SU-DHL-6 (cell line): Measurements from ENCODE around the gene KREMEN1.

Experiments used
- H2AFZ ChIP-seq: fragments of 200-600 bp; sonication (generic); 2 replicates; pipeline ENCODE4 v1.6.1; 2014; ENCODE audit warnings: low read depth, mild to moderate bottlenecking, moderate library complexity, mixed read lengths, antibody characterized with exemption, low read length; ENCODE audit not compliant: severe bottlenecking
- H3F3A ChIP-seq: fragments of 200-600 bp; shearing (Covaris generic); 2 replicates; pipeline ENCODE4 v1.6.0; 2016; ENCODE audit warnings: antibody characterized with exemption, mild to moderate bottlenecking; ENCODE audit not compliant: insufficient read depth
- H3K27ac ChIP-seq: fragments of 200-600 bp; sonication (generic); 2 replicates; pipeline ENCODE4 v1.5.1; 2016; ENCODE audit warnings: low read depth, mild to moderate bottlenecking, low read length, moderate library complexity, mixed read lengths
- H3K27me3 ChIP-seq: fragments of 200-600 bp; sonication (generic), shearing (Covaris generic); 2 replicates; pipeline ENCODE4 v1.6.0; 2014; ENCODE audit warnings: mild to moderate bottlenecking, low read length
- H3K36me3 ChIP-seq: fragments of 200-600 bp; sonication (generic); 2 replicates; pipeline ENCODE4 v1.6.1; 2014; ENCODE audit warnings: mild to moderate bottlenecking, low read length, mixed read lengths
- H3K4me2 ChIP-seq: fragments of 300-600, 200-600 bp; shearing (Covaris generic), sonication (generic); 2 replicates; pipeline ENCODE4 v1.6.0; 2014; ENCODE audit warnings: low read length, low read depth, mild to moderate bottlenecking; ENCODE audit not compliant: poor library complexity, severe bottlenecking
- H3K4me3 ChIP-seq: fragments of 200-600 bp; sonication (generic); 2 replicates; pipeline ENCODE4 v1.5.1; 2014; ENCODE audit warnings: antibody characterized with exemption, low read length, mild to moderate bottlenecking, mixed read lengths; ENCODE audit not compliant: insufficient read depth, poor library complexity, severe bottlenecking
- H3K79me2 ChIP-seq: fragments of 200-600 bp; sonication (generic); 2 replicates; pipeline ENCODE4 v1.6.1; 2014; ENCODE audit warnings: mild to moderate bottlenecking, low read length, moderate library complexity; ENCODE audit not compliant: insufficient read depth
- H3K9ac ChIP-seq: fragments of 200-600 bp; sonication (generic); 2 replicates; pipeline ENCODE4 v1.7.0; 2014; ENCODE audit warnings: mild to moderate bottlenecking, low read length
- H3K9me2 ChIP-seq: fragments of 200-600 bp; sonication (generic); replicated peaks from 2 replicates; pipeline ENCODE4 v1.6.1; 2014; ENCODE audit warnings: low read length; ENCODE audit not compliant: insufficient read depth
- H3K9me3 ChIP-seq: fragments of 200-600 bp; sonication (generic); 2 replicates; pipeline ENCODE4 v1.6.1; 2014; ENCODE audit warnings: low read length, mixed read lengths; ENCODE audit not compliant: insufficient read depth
- H4K20me1 ChIP-seq: fragments of 200-600 bp; sonication (generic); 2 replicates; pipeline ENCODE4 v1.6.1; 2014; ENCODE audit warnings: low read depth, mild to moderate bottlenecking, antibody characterized with exemption, low read length, moderate library complexity, mixed read lengths
- EZH2phosphoT487 ChIP-seq: fragments of 200-600 bp; sonication (generic), shearing (Covaris generic); conservative IDR thresholded peaks from 2 replicates; pipeline ENCODE4 v1.6.1; 2018; ENCODE audit warnings: mild to moderate bottlenecking, antibody characterized with exemption, low read length, moderate library complexity, mixed read lengths
- TF ChIP-seq, protein P1 (sequence below): fragments of 200-600 bp; sonication (generic); IDR thresholded peaks from one replicate; pipeline ENCODE4 v1.5.1; 2017; ENCODE audit warnings: antibody characterized with exemption, mild to moderate bottlenecking, low read length, moderate library complexity; ENCODE audit not compliant: insufficient read depth, poor library complexity, severe bottlenecking

Gene KREMEN1

DNA sequence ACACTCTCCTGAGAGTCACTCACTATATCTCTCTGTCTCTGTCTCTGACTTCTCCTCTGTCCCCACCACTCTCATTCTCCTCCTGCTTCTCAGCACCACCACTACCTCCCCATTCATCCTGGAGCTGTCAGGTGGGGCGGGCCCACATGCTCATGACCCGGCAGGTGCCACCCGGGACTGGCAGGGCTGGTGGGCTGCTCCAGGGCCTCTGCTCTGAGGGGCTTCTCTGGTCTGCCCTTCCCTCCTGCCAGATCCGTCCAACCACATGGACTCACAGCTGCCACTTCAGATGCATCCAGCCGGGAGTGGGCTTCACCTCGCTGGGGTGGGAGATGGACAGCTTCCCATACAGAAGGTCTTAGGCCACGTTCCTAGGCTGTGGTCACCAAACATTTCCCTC lies 128.1 kb downstream of the KREMEN1 start:
- Histone ChIP-seq H3K4me3 (no peak overlapping the region), H2AFZ (no peak overlapping the region), H3K79me2 (no peaks in the 10 kb centered on the region), H3K9ac (no peak overlapping the region), H3K4me2 (no peak overlapping the region), H3K27ac (no peak overlapping the region), H3K36me3 (no peaks in the 10 kb centered on the region), H3K9me2 (no peaks in the 10 kb centered on the region), H4K20me1 (no peaks in the 10 kb centered on the region), H3K9me3 (no peaks in the 10 kb centered on the region), H3F3A (no peaks in the 10 kb centered on the region), H3K27me3 (no peaks in the 10 kb centered on the region)
- TF ChIP-seq, protein P1, sequence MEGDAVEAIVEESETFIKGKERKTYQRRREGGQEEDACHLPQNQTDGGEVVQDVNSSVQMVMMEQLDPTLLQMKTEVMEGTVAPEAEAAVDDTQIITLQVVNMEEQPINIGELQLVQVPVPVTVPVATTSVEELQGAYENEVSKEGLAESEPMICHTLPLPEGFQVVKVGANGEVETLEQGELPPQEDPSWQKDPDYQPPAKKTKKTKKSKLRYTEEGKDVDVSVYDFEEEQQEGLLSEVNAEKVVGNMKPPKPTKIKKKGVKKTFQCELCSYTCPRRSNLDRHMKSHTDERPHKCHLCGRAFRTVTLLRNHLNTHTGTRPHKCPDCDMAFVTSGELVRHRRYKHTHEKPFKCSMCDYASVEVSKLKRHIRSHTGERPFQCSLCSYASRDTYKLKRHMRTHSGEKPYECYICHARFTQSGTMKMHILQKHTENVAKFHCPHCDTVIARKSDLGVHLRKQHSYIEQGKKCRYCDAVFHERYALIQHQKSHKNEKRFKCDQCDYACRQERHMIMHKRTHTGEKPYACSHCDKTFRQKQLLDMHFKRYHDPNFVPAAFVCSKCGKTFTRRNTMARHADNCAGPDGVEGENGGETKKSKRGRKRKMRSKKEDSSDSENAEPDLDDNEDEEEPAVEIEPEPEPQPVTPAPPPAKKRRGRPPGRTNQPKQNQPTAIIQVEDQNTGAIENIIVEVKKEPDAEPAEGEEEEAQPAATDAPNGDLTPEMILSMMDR: no peak
- no peak for TF ChIP-seq EZH2phosphoT487

DNA sequence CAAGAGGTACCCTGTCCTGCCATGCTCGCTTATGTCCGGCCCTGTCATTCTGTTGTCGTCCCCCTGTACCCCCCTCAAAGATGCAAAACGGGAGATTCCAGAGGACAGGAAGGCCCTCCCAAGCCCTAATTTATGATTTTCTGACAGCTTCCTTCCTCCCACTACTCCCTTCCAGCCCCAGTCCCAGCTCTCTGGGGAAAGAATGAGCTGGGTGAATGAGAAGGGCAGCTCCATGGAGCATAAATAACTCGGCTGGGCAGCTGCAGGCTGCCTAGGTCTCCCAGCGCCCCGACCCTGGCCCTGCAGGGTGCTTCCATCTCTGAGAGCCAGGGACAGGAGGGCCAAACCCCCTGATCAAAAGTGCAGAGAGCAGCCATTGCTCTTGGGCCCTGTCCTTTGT lies 128.9 kb downstream of the KREMEN1 start:
- H4K20me1 ChIP-seq: no peaks in the 10 kb centered on the region
- H2AFZ ChIP-seq: no peak overlapping the region
- no peak overlapping the region for H3K27ac ChIP-seq
- no peaks in the 10 kb centered on the region for H3K36me3 ChIP-seq
- no peaks in the 10 kb centered on the region for H3K9me3 ChIP-seq
- no peaks in the 10 kb centered on the region for H3K9me2 ChIP-seq
- no peak overlapping the region for H3K4me3 ChIP-seq
- no peak overlapping the region for H3K4me2 ChIP-seq
- no peaks in the 10 kb centered on the region for H3F3A ChIP-seq
- no peak for TF ChIP-seq EZH2phosphoT487
- TF ChIP-seq, protein P1: no peak
- no peak overlapping the region for H3K9ac ChIP-seq
- H3K79me2 ChIP-seq: no peaks in the 10 kb centered on the region
- no peaks in the 10 kb centered on the region for H3K27me3 ChIP-seq

DNA sequence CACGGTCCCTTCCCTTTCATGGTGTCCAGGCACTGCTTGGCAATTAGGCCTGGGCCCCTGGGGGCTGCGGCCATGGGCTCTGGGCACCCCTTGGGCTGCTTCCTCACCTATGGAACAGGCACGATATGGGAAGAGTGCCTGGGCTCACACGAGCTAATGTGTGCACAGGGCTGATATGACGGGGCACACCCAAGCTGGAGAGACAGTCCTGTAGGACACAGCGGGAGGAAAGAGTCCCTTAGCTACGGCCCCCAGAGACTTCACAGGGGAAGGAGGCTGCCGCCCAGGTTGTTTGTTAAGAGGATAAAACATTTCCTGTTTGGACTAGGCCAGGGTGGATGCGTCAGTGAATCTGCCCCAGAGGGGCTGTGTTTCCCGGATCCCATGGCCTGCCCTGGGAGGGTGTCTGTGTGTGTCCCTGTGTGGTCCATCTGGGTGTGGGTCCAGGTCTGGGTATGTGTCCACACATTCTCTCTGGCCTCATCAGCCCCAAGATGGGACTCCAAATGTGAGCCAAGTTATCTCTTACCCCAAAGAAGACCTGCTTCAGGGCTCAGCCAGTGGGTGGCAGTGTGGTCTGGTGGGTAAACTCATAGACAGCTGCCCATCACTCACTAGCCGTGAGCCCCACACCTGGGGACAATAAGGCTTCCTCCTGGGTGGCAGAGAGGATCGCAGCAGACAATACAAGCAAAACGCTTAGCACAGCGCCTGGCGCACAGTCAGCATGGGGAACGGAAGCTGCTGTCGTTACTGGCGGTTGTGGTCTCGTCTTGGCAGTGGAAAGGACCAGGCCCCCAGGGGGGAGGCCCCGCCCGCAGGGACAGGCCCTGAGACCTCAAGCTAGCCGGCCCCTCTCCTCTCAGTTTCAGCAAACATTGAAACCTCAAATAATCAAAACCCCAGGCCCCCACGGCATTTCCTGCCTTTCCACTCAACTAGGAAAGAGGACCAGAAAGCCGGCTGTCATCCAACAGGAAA lies 129.7 kb downstream of the KREMEN1 start:
- H3F3A ChIP-seq: no peaks in the 10 kb centered on the region
- no peaks in the 10 kb centered on the region for H4K20me1 ChIP-seq
- no peak overlapping the region for H2AFZ ChIP-seq
- H3K9me3 ChIP-seq: no peaks in the 10 kb centered on the region
- H3K27me3 ChIP-seq: no peaks in the 10 kb centered on the region
- no peak overlapping the region for H3K4me2 ChIP-seq
- no peak overlapping the region for H3K27ac ChIP-seq
- H3K36me3 ChIP-seq: no peaks in the 10 kb centered on the region
- H3K4me3 ChIP-seq: no peak overlapping the region
- no peak for TF ChIP-seq EZH2phosphoT487
- TF ChIP-seq, protein P1: no peak
- H3K9ac ChIP-seq: no peak overlapping the region
- no peaks in the 10 kb centered on the region for H3K79me2 ChIP-seq
- H3K9me2 ChIP-seq: no peaks in the 10 kb centered on the region
